NCI-H146 treated with DMSO at 0.1 percent for 48 hours (cell line): Measurements from ENCODE around the gene KCNMB3.
"Not testable (repeated sequence)": the region's sequence is repeated elsewhere in the genome, so short reads cannot be mapped to it uniquely, and the experiment has no call there.

Experiments
- DNase-seq: peaks from one replicate; lab custom pipeline; 2025; ENCODE audit not compliant: unreplicated experiment; lab: John Stamatoyannopoulos, UW

The KCNMB3 gene

DNA sequence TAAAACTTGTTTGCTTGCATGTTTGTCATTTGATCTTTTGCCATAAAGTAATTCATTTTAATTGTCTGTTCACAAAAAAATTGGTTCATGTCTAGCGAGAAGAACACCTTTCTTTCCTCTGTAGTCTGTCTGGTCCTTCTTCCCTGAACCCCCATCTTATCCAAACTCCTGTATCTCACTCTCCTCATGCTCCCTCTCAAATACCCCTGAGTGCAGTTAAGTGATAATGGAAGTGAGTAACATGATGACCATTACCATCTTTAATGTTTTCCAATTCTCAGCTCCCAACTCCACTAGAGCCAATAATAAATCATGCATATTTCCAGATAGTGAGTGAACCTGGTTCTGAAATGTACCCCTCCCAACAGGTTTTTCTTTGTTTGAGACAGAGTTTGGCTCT lies 14.2 kb upstream of the KCNMB3 start:
- no peak for DNase-seq

- no peak for DNase-seq
Measured at GRCh38 chr3:179264449-179264848, 13.5 kb upstream of the KCNMB3 start.

- no peak for DNase-seq
Measured at GRCh38 chr3:179263134-179263533, 12.2 kb upstream of the KCNMB3 start.

DNA sequence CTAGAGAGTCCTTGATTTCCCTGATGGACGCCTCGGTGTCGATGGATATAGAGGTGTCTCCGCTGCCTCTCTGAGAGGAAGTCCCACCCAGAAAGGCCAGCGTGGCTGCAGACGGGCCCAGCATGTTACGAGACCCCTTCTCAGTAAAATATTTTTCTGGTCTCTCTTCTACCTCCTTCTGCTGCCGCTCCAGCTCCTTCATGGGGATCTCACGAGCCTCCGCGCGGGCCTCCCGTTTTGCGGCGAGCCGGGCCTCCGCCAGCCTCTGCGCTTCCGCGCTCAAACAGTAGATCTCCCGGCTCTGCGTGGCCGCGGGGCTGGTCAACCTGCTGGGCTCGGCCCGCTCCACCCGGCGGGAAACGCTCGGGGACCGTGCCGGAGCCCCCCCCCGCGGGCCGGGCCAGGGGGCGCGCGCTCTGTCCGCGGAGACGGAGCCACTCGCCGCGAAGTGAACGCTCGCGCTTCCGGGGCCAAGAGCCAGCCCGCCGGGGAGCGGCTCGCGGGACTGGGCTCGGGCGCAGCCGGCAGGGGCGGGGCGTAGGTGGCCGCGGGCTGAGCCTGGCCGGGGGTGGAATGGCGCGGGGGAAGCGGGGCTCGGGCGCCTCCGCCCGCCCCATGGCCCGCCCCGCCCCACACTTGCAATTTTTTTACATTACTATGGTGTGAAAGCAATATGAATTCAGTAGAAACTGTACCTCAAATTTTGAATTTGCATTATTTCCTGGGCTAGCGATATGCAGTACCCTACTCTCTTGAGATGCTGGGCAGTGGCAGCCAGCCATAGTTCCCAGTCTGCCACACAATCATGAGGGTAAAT lies 10.2 kb upstream of the KCNMB3 start:
- peak; percentile 63 for DNase-seq

DNA sequence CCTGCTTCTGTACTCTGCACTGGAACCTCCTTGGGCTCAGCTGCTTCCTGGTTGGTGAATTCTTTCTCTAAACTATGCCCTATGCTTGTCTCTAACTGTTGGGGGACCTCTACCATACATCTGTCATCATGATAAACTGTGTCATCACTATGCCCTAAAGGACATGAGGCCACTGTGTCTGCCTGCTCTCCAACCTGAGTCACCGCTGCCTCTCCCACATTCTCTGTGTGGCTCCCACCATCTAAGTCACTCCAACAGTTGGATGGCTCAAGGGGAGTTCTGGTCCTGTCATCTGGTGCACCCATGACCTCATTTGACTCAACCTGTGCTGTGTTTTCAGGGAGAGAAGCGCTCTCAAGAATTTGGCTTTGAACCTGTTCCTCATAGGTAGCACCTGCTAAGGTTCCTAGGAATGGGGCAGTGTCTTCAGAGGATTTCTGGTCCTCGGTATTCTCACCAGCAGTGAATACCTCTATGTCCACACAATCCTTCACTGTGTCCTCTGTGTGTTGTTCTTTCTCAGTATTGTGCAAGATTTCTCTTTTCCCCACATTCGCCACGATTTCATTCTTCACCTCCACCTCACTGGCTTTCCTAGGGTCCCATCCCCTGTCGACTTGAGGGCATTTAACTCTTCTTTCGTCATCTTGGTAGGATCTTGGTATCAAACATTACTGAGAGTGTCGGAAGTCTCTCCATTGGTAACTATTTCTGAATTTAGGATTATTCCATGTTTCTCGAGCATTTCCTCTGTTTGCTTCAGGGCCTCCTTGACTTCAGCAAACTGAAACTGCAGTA lies 9.2 kb upstream of the KCNMB3 start:
- not testable (repeated sequence) for DNase-seq

DNA sequence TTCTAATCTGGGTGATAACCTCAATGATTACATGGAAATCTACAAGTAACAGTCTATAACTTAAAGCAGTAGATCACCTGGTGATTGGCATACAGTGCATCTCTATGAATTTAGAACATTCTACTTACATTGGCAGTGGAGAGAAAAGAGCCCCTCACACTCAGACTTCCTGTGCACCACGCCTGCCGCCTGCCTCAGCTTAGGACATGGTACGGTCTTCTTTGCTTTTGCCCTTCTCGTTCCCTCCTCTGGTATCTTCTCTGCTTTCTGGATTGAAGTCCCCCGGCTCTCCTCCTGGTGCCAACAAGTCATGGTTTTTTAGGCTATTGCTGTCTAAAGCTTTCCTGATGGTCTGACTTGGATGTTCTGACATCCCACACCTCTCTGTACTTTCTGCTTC lies 7.9 kb upstream of the KCNMB3 start:
- DNase-seq = no peak

DNA sequence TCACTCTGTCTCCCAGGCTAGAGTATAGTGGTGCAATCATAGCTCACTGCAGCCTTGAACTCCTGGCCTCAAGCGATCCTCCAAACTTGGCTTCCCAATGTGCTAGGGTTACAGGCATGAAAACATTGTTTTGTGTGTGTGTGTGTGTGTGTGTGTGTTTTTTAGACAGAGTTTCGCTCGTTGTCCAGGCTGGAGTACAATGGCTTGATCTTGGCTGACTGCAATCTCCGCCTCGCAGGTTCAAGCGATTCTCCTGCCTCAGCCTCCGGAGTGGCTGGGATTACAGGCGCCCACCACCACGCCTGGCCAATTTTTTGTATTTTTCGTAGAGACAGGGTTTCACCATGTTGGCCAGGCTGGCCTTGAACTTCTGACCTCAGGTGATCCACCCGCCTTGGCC lies 6.8 kb upstream of the KCNMB3 start:
- not testable (repeated sequence) for DNase-seq

DNA sequence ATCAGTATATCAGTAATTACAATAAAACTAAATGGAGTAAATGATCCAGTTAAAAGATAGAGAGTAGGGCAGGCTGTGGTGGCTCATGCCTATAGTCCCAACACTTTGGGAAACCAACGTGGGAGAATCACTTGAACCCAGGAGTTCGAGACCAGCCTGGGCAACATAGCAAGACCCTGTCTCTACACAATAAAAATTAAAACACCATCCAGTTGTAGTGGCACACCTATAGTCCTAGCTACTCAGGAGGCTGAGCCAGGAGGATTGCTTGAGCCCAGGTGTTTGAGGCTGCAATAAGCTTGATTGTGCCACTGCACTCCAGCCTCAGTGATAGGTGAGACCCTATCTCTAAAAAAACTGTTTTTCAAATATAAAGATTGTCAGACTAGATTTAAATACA lies 5.9 kb upstream of the KCNMB3 start:
- no peak for DNase-seq

DNA sequence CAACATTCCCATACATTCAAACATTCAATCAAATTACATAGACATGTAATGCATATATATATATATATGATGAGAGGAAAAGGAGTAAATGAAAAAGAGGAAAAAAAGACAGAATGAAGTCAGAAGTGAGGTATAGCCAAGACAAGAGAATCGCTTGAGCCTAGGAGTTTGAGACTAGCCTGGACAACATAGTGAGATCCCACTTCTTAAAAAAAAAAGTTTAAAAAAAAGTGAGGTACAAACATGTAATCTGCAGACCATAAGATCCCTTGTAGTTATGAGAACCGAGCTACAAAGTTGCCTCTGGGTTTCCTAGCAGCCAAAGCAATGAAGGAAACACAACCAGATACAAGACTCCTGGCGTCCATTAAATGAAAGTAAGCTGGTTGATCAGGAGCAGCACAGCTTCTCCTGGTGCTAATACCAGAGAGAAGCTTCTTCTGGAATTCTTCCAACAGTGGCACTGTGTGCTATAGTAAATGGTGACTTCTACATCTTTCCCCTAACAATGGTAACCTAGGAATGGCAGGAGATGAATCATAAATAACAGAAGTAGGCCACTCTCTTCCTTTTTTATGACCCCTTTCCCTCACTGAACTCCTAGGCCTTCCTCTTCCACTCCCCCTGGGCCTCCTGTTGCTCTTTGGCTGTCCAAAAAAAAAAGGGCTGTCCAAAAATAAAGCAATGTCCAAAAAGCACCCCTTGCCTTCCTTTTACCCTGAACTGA lies 3.5 kb downstream of the KCNMB3 start:
- DNase-seq = no peak

- DNase-seq = no peak
Measured at GRCh38 chr3:179244878-179245277, 6.0 kb downstream of the KCNMB3 start.

DNA sequence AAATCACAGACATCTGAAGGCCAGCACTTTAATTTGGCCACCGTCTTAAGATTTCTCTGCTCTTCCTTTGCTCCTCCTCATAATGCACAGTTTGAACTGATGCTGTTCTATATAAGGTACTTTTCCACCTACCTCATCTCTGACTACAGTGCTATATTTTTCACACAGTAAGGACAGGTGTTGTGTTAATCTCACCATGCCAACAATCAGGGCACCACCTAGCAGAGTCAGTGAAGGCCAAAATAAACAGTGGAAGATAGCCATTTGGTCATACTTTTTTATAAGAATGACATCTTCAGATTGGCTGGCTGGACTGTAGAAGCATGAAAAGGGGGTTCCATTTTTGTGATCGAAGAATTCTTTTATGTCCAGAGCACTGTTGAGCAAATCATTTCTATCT lies 8.1 kb downstream of the KCNMB3 start:
- not testable (repeated sequence) for DNase-seq

DNA sequence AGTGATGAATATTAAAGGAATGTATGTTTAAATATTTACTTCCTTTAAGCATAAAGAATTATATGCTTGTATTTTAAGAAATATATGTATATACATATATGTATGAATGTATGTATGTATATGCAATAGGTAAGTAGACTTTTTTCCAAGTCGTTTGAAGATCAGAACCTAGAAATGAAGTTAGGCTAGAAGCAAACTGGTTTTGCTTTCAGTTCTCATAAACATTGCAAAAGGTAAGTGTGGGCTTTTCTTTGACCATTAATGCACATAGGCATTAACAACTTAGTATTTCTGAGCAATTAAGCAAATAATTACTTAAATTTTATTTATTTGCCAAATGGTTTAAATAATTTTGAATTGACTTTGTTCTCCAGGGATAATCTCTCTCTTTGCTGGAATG lies 10.6 kb downstream of the KCNMB3 start:
- not testable (repeated sequence) for DNase-seq

- no peak for DNase-seq
Measured at GRCh38 chr3:179236669-179237301, 14.1 kb downstream of the KCNMB3 start.

DNA sequence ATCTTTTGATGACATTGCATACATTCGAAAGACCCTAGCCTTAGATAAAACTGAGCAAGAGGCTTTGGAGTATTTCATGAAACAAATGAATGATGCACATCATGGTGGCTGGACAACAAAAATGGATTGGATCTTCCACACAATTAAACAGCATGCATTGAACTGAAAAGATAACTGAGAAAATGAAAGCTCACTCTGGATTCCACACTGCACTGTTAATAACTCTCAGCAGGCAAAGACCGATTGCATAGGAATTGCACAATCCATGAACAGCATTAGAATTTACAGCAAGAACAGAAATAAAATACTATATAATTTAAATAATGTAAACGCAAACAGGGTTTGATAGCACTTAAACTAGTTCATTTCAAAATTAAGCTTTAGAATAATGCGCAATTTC lies 16.7 kb downstream of the KCNMB3 start:
- DNase-seq = no peak

DNA sequence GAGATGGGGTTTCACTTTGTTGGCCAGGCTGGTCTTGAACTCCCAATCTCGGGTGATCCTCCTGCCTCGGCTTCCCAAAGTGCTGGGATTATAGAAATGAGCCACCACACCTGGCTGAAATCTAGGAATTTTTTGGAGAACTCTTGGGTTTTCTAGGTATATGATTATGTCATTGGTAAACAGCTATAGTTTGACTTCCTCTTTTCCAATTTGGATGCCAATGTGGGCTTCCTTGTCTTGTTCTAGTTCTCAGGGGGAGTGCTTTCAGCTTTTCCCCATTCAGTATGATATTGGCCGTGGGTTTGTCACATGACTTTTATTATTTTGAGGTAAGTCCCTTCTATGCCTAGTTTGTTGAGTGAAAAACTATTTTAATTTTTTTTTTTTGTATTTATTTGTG lies 17.9 kb downstream of the KCNMB3 start:
- DNase-seq = no peak

- no peak for DNase-seq
Measured at GRCh38 chr3:179229177-179229576, 21.7 kb downstream of the KCNMB3 start.

DNA sequence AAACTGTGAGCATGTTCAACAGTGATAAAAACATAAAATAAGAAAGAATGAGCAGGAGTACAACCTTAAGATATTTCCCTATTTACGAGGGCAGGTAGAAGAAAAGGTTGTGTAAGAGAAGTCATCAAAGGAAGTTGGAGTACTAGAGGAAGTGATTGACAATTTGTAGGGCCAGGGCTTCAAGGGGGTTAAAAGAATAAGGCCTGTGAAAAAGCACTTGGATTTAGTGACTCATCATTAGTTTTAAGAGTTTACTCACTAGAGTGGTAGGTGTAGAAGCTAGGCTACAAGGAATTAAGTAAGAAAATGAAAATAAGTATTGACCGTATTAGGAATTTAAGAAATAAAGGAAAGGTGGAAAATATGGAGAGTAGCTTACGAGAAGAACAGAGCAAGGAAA lies 23.6 kb downstream of the KCNMB3 start:
- DNase-seq = no peak

- no peak for DNase-seq
Measured at GRCh38 chr3:179224584-179224983, 26.3 kb downstream of the KCNMB3 start.

DNA sequence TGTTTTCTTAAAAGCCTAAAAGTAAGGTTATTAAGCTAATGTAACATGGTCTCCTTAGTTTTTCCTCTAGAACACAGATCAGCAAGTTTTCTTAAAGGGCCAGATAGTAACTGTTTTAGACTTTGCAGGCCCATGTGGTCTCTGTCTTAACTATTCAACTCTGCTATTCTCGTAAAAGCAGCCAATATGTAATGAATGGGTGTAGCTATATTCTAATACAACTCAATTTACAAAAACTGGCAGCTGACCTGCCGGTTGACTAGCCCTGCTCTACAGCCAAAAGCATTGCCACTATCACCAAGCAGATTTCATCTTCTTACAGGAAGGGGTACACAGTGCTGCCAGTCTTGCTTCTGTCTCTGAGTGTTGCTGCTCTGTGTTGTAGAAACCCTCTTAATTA lies 27.4 kb downstream of the KCNMB3 start:
- DNase-seq = no peak

GRCh38 chr3:179218213-179218612 lies 32.7 kb downstream of the KCNMB3 start:
- not testable (repeated sequence) for DNase-seq

DNA sequence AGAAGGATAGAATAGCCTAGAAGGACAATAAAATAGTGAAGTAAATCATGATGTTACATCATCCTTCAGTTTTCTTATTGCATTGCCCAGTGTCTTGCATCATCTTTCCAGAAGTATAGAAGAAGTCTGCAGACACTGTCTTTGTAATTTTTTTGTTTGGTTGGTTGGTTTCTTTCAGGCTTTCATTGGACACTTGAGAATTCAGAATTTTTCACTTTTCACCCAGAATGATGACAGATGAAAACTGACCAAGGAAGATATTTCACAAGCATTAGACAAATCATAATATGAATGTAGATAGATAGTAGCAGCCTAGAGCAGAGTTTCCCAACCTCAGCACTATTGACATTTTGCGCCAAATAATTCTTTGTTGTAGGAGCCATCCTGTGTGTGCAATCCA lies 35.4 kb downstream of the KCNMB3 start:
- not testable (repeated sequence) for DNase-seq
